CD4-positive, alpha-beta T cell treated with Interferon gamma for 1 hour (primary cell): ENCODE results near the gene PACSIN2.
"Not testable (repeated sequence)": the region's sequence is repeated elsewhere in the genome, so short reads cannot be mapped to it uniquely, and the experiment has no call there.

Experiments
- DNase-seq: peaks from one replicate; pipeline ENCODE4 v3.0.0-alpha.2; 2020

The PACSIN2 gene

DNA sequence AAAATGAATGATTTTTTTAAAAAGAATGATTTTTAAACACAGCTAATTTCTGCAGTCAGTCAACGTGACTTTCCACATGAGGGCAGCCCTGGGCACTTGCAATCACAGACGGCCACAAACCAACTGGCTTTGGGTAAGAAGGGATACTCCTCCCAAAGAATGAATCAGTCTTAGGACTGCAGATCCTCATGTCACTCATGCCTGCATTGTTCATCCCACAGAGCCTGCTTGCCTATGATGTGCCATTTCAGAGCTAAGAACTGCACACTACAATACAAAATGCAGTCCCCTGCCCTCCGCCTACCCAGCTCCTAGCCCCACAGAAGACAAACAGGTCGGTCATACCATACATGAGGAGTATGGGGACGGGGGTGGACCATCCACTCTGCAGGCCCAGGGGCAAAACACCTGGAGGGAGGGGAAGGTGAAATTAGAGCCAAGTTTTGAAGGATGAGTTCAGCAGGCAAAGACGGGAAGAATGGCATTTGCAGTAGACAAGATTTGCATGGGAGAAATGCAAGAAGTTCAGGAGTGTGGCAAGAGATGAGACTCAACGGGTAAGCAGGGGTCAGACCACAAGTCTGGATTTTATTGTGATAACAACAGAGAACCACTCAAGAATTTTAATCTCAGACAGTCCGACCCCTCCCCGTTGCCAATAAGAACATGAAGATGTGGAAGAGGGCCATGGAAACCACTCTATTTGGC is 24.7 kb downstream of the PACSIN2 start:
- no peak for DNase-seq

DNA sequence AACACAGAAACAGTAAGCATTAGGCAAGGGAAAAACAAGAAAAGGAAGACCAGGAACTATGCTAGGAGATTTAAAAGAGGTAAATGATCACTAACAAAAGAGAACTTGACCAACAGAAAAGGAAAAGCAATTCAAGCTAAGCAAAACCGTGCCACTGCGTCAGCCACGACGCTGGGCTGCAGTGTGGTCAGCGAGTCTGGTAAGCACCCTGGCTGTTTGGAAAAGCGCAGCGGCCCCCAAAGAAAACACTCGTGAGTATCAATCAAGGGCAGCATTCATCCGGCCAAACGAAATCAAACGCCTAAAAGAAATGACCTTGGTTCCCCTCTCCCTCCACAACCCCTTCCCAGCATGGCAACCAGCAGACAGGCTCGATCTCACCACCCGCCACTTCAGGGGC is 28.8 kb downstream of the PACSIN2 start:
- no peak for DNase-seq

DNA sequence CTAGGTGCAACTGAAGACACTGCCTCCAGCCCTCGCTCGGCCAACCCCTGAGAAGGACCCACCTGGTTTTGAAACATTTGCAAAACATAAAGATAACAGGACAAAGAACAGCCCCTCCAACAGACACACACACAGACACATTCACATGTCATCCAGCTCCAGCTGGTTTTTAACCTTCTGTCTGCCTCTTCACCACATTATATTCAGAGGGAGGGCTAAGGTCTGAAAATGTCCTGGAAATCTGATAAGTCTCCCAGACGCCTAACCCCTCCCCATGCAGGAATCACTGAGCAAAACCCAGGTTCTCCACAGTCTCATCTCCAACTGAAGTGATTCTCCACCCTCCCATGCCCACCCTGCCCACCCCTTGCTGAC is 29.4 kb downstream of the PACSIN2 start:
- no peak for DNase-seq

DNA sequence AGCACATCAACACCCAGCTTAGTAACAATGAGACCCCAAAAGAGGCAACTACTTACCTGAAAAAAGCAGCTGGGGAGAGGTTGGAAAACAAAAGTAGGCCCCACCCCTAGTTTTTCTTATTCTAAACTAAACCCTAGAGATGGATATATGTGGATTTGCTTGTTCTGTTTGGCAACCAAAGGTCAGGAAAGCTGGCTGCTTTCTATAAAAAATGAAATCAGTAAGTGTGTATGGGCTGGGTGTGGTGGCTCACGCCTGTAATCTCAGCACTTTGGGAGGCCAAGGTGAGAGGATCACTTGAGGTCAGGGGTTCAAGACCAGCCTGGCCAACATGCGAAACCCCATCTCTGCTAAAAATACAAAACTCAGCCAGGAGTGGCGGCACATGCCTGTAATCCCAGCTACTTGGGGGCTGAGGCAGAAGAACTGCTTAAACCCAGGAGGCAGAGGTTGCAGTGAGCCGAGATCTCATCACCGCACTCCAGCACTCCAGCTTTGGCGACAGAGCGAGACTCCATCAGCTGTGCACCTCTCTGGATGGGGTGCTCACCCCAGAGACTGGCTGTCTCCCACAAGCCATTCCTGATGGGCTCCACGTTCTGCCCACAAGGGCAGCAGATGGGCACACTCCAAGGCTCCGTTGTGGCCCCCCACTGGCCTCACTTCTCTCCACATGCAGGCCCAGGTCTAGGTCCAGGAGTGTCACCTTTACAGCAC is 30.0 kb downstream of the PACSIN2 start:
- no peak for DNase-seq

DNA sequence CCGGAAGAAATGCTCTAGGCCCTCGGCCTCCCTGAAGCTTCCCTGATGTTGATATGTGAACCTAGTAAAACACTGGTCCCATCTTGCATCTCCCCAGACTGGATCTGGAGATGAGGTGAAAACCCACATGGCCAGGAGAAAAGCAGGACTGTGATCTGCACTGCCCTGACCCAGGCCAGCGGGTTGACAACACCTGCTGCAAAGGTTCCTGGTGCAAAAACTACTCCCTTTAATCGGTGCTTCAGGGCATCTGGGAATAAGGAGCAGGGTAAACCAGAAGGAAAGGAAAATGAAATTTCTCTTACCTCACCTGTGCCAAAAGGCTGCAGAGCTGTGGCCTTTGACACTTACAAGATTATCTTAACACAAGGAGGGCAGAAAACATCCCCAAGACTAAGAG is 30.6 kb downstream of the PACSIN2 start:
- no peak for DNase-seq

DNA sequence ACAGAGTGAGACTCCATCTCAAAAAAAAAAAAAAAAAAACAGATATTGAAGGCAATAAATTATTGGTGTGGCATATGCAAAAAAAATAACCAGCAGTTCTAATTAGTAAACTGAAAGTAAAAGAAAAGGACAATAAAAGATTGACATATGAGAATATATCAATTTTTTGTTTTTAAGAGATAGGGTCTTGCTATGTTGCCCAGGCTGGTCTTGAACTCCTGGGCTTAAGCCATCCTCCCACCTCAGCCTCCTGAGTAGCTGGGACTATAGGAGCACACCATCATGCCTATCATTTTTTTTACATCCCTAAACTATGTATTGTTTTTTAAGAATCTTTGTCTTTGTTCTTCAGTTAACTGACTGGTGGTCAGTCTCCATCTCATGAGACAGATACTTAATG is 31.5 kb downstream of the PACSIN2 start:
- no peak for DNase-seq

DNA sequence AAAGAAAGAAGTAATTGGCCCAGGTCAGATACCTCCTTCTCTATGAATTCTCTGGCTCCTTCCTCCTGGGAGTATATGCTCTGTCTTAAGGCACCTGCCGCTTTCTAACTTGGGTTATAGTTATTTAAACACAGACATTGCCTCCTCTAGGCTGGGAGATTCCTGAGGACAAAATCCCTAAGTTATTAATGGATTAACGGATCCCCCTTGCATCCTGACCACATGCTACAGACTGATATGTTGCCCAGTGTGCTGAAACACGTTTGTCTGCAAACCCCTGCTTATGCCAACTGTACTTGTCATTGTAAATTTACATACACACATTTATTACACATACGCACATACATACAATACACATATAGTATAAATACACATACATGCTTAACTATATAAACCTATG is 35.3 kb downstream of the PACSIN2 start:
- no peak for DNase-seq

DNA sequence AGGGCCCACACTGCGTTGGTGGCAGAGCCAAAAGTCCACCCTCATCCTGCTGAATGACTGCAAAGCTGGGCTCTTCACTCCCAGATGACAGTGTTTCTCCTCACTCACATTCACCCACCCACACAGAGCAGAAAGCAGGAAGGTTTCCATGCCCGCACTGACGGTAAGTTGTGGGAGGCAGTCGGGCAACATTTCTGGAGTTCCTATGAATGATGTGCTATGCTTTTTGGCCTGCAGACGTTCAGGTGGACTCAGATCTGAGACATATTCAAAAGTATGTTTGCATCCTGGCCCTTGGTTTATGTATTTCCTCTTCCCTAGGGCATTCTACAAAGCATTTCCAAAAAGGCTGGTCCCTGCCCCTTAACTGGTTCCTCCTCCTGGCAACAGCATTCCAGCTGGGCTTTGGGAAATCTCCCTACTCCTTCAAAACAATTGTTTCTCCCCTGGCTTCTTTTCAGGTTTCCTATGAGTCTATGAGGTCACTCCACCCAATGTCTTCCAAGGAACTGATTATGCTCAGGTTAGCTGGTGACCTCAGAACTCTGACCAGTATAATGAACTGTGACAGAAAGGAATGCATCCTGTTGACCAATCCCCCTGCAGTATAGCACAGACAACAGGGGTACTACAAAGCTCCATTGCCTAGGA is 36.4 kb downstream of the PACSIN2 start:
- no peak for DNase-seq

DNA sequence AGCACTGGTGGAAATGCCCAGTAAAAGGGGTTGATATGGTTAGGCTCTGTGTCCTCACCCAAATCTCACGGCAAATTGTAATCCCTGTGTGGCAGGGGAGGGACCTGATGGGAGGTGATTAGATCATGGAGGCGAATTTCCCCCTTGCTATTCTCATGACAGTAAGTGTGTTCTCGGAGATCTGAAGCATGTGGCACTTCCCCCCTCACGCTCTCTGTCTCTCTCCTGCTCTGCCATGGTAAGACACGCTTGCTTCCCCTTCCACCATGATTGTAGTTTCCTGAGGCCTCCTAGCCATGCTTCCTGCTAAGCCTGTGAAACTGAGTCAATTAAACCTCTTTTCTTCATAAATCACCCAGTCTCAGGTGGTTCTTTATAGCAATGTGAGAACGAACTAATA is 37.4 kb downstream of the PACSIN2 start:
- DNase-seq, result peak; percentile 22

DNA sequence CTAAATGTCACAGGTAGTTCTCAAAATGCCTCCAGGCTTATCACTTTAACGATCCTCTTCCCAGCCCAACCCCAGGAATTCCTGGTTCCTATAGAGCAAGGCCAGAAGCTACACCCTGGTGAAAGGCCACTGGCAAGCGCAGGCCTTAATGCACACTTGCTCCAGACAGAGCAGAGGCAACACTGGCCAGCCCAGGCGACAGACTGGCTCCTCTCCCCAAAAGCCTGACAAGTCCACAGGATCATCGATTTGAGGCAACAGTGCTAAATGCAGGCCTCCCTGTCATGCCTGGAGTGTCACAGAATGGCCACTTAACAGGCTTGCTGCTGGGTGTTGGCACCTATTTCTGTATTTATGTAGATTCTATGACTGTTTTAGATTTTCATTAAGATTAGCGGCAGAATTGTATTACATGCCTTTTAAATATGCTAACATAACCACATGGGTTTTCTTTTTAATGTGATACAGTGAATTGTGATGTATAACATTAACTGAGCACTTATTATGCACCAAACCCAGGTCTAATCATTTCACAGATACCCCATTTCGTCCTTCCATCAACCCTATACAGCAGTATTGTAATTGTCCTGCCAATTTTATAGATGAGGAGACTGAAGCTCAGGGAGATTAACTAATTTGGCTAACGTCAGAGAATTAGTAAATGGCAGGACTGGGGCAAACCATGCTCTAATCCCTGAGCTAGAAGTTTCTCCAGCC is 38.6 kb downstream of the PACSIN2 start:
- no peak for DNase-seq

DNA sequence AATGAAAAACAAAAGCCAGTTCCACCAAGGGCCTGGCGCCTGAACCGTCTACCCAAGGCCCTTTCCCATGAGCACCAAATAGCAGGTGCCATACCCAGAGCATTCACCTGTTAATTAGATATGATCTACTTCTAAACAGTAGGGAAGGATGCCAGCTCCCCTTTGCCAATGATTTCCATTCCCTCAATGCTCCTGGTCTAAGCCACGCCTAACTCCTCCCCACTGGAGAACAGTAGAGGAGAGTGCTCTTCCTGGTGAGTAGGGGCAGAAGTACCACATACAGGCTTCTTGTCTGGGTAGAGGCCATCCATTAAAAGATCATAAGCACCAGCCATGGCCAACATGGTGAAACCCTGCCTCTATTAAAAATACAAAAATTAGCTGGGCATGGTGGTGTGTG is 40.7 kb downstream of the PACSIN2 start:
- no peak for DNase-seq

DNA sequence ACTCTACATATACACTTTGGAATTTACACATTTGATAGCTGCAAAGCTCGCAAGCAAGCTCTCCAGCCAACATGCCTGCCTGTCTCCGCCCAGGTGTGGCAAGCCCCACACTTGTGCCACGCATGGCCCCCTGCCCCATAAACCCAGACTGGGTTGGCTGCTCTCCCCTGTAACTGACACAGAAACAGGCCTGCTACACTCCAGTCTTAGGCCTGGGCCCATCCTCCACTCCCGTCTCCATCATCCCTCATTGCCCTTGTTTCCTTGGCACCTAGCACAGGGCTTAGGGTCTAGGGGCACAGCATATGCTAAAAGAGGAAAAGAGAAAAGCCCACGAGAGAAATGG is 41.4 kb downstream of the PACSIN2 start:
- DNase-seq, result no peak

DNA sequence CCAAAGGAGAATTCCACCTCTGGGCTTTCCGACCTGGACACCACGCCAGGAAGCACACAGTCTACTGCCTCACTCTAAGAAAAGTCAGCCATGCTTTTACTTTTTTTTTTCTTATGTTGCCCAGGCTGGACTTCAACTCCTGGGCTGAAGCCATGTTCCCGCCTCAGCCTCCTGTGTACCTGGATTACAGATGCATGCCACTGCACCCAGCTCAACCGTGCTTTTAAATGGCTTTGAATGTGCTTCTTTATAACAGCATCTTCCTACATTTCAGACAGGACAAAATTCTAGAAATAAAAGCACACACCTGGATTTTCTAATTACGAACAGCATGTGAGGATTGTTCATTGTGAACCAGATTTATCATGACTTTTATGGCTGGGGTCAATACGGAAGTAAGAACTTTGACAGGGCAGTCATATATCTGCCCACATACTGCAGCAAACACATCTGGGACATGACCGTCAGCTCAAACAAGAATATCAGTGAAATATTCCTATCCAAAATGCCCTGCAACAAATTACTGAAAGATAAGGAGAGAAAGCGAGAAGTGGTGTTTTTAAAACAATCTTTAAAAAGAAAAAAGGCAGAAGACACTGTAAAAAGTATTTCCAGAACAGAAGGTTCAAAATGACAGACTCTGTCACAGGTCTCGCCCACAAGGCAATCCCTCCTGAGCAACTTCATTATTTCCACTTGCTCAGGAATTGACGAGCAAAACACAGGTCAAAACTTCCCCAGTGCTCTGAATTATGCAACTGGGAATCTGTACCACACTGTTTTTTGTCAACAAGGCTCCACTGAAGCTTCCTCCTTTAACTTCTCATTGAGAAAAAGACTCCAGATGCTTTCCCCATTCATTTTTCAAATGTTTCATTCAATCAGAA is 42.1 kb downstream of the PACSIN2 start:
- no peak for DNase-seq

DNA sequence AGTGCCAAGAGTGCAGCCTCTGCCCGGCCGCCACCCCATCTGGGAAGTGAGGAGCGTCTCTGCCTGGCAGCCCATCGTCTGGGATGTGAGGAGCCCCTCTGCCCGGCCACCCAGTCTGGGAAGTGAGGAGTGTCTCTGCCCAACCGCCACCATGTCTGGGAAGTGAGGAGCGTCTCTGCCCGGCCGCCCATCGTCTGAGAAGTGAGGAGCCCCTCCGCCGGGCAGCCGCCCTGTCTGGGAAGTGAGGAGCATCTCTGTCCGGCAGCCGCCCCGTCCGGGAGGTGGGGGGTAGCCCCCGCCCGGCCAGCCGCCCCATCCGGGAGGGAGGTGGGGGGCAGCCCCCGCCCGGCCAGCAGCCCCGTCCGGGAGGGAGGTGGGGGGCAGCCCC is 43.5 kb downstream of the PACSIN2 start:
- not testable (repeated sequence) for DNase-seq

DNA sequence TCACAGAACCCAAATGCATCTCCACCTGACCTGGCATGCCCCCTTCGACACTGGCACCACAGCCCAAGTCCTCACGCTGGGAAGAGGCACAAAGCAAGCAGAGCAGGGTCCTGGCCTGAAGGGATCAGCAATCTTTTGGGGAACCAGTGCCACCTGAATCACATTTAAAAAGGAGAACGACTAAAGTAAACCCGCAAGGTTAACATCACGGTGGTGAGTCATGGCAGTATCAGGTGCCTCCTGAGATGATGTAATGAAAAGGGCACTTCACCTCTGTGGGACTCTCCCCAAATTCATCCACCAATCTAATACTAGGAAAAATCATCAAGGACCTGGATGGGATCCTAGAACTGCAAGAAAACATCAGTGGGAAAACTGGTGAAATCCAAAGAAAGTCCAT is 44.9 kb downstream of the PACSIN2 start:
- no peak for DNase-seq

DNA sequence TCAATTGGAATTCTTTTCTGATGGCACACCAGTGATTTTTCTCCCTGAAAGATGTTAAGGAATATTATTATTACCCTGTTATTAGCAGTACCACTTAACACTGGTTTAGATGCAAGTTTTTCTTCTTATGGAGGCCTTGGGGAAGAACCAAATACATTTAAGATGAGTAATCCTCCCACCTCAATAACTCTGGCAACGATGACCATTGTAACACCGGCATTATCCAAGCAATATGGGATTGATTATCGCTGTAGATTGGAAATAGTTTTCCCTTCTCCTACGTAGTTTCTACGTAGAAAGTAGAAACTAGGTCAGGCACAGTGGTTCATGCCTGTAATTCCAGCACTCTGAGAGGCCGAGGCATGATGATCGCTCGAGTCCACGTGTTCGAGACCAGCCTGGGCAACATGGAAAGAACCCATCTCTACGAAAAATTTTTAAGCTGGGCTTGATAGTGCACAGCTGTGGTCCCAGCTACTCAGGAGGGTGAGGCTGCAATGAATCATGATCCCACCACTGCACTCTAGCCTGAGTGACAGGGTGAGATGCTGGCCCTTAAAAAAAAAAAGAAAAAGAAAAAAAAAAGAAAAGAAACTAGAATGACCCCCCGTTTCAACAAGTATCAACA is 45.5 kb downstream of the PACSIN2 start:
- no peak for DNase-seq

DNA sequence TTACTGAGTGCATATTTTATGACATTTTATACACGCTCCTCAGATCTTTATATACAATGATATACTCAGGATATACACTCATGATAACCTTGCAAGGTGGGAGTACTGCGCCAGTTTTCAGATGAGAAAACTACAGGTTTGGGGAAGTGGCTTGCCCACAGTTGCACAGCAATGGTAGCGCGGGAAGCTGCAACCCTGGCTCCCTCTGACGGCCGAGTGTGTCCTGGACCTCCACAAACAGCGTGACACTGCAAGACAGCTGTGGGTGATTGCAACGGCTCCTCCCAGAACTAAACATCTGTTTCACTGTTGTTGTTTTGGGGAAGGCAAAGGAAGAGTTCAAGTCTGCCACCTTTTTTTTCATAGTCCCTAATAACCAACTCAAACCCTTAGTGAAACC is 47.0 kb downstream of the PACSIN2 start:
- peak; percentile 63 for DNase-seq

DNA sequence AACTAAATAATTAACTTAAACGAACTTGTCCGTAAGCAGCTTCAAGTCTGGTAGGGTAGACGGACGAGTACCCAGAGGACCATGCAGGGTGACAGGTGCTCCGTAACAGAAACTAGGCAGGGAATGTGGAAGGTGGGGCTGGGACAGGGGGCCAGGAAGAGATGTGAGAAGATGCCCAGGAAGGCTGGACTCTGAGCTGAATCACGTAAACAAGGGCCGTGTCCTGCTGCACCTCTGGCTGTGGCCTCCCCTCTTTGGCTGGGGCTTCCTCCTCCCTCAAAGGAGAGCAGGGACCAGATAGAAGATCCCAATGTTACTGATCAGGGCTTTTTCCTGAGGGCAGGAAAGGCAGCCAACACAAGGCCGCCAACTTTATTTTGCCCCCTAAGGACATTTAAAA is 47.9 kb downstream of the PACSIN2 start:
- no peak for DNase-seq

DNA sequence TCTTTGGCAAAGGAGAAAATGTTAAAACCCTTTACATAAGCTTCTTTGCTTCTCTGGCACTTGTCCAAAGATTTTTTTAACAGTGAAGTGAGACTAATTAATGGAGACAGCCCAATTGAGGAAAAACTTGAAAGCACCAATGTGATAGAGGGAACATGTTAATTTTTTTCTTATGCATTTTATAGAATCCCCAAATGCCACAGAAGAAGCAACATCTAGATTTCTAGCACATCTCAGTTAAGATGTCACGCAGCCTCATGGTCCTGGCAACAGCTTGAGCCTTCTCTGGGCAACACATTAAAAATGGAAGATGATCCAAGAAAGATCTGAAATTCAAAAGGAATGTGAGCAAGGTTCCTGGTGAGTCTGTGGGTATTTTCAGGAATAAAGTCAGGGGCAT is 48.5 kb downstream of the PACSIN2 start:
- no peak for DNase-seq

DNA sequence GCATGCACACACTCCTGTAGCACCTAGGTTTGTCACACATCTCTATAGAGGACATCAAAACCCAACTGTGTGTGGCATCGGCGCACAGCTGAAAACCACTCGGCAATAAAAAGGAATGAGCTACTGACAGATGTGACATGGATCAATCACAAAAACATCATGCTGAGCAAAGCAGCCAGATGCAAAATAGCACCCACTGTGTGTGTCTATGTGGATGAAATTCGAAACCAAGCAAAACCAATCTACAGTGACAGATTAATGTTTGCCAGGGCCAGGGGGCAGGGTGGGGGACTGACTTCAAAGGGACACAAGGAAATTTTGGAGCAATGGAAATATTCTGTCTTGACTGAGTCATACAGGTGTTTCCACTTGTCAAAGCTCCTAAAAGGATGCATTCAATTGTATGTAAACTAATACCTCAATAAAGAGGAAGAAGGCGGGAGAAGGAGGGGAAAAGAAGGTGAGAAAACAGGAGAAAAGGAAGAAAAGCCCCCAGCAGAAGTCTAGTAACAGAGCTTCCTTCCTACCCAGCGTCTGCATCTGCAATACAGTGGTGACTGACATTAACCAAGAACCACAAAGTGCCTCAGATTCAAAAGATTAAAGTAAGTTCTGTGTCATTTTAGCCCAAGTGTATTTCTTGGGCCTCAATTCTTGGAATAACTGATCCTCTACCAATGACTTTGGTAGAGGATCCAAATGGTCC is 49.8 kb downstream of the PACSIN2 start:
- no peak for DNase-seq

DNA sequence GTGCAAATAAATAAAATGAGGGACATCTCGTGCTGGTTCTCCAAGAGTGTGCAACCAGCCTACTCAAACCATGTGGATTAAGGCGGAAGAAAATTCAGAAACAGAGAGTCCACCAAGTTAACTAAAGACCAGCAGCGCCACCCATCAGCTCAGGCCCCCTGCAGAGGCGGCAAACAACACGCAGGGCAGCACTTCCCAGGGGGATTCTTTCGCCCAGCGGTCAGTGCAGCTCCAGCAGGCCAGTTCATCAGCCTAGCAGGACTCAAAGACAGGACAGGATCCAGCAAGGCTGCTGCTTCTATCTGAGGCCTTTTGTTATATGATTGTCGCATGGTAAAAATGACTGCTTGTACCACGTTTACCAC is 51.7 kb downstream of the PACSIN2 start:
- DNase-seq, result no peak
